Smooth muscle cell (in vitro differentiated cells): ENCODE data around the gene NOX1. TPM values are rescaled to one million over a fixed set of nuclear protein-coding genes. Genes with fewer than 3 reads are reported as not detected.
"Not testable (repeated sequence)": the region's sequence is repeated elsewhere in the genome, so short reads cannot be mapped to it uniquely, and the experiment has no call there.

Experiments used
- DNase-seq: peaks from one replicate; lab custom pipeline; 2025; ENCODE audit not compliant: unreplicated experiment; lab: John Stamatoyannopoulos, UW
- H2AFZ ChIP-seq: fragments of 200-600 bp; sonication (generic); 2 replicates; pipeline ENCODE4 v1.6.0; 2016; ENCODE audit warnings: antibody characterized with exemption, low read depth, mild to moderate bottlenecking
- H3F3A ChIP-seq: fragments of 200-600 bp; sonication (generic); 2 replicates; pipeline ENCODE4 v1.6.0; 2017; ENCODE audit warnings: antibody characterized with exemption, low read depth
- H3K27ac ChIP-seq: fragments of 200-600 bp; sonication (generic); 2 replicates; pipeline ENCODE4 v1.5.1; 2016; ENCODE audit warnings: low read depth, mild to moderate bottlenecking
- H3K27me3 ChIP-seq: fragments of 200-600 bp; sonication (generic); 2 replicates; pipeline ENCODE4 v1.6.1; 2016; ENCODE audit warnings: low read depth, mild to moderate bottlenecking
- H3K36me3 ChIP-seq: fragments of 200-600 bp; sonication (generic); 2 replicates; pipeline ENCODE4 v1.5.1; 2016; ENCODE audit warnings: low read depth
- H3K4me1 ChIP-seq: fragments of 200-600 bp; sonication (generic); 2 replicates; pipeline ENCODE4 v1.5.1; 2016; ENCODE audit warnings: low read depth
- H3K4me2 ChIP-seq: fragments of 200-600 bp; sonication (generic); 2 replicates; pipeline ENCODE4 v1.6.0; 2016; ENCODE audit warnings: mild to moderate bottlenecking
- H3K4me3 ChIP-seq: fragments of 200-600 bp; sonication (generic); 2 replicates; pipeline ENCODE4 v1.5.1; 2016; ENCODE audit warnings: mild to moderate bottlenecking
- H3K79me2 ChIP-seq: fragments of 200-600 bp; sonication (generic); 2 replicates; pipeline ENCODE4 v1.6.0; 2016; ENCODE audit warnings: low read depth, mild to moderate bottlenecking
- H3K9ac ChIP-seq: fragments of 200-600 bp; sonication (generic); 2 replicates; pipeline ENCODE4 v1.6.0; 2016; ENCODE audit warnings: low read depth
- H3K9me3 ChIP-seq: fragments of 200-600 bp; sonication (generic); replicated peaks from 2 replicates; pipeline ENCODE4 v1.5.1; 2016; ENCODE audit warnings: low read depth
- H4K20me1 ChIP-seq: fragments of 200-600 bp; sonication (generic); 2 replicates; pipeline ENCODE4 v1.6.0; 2016; ENCODE audit warnings: low read depth
- WGBS: methylation state at CpG from one replicate; pipeline ENCODE4 v1.1.7; 2016; ENCODE audit warnings: low lambda C conversion rate; 5-methylcytosine and 5-hydroxymethylcytosine counted together
- polyA plus RNA-seq: library from polyadenylated mRNA; unstranded; fragments of >200 nt; fragmentation: Nextera tagmentation; extraction: Ambion mirVana; gene quantifications from 2 replicates; pipeline ENCODE4 v1.2.1, GENCODE V29; 2016
- total RNA-seq: library from RNA; depleted of rRNA; stranded (reverse); fragments of >200 nt; gene quantifications from 2 replicates; pipeline ENCODE4 v1.2.3, GENCODE V29; 2014
- TF ChIP-seq, protein P1 (sequence below): fragments of 200-600 bp; sonication (generic); IDR thresholded peaks from 2 replicates; pipeline ENCODE4 v1.5.1; 2017; ENCODE audit warnings: borderline replicate concordance, mild to moderate bottlenecking, antibody characterized with exemption; ENCODE audit not compliant: insufficient read depth, poor library complexity, severe bottlenecking

Gene NOX1
- total and polyA plus RNA-seq, 2 experiments from 2014 or later = not detected

DNA sequence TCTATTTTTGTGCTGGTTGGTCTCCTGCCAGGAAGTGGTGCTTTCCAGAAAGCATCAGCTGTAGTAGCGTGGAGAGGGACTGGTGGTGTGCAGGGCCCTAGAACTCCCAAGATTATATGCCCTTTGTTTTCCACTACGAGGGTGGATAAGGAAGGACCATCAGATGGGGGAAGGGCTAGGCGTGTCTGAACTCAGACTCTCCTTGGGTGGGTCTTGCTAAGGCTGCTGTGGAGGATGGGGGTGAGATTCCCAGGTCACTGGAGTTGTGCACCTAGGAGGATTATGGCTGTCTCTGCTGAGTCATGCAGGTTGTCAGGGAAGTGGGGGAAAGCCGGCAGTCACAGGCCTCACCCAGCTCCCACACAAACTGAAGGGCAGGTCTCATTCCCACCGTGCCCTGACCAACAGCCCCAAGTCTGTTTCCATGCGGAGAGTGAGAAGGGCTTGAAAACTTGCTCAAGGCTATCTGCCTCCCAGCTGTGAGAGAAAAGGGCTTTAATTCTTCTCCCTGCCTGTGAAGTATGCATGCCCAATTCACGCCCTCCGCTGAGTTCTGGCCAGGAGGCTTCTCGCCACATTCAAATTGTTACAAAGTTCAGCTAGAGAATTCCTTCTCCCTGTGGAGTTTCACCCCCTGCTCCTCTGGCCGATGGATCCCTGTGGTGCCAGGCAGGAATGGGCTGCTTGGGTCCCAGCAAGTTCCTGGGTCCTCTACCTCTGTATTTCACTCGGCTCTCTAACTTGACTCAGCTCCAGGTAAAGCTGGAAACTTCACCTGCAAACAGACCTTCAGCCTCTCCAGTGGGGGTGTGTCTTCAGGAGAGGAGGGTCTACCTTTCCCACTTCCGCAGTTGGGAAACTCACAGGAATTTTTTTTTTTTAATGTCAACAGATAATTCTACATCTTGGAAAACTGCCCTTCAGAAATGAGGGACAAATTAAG is 61.7 kb downstream of the NOX1 start:
- no peak overlapping the region for H3K4me3 ChIP-seq
- H3K9me3 ChIP-seq = no peaks in the 10 kb centered on the region
- no peaks in the 10 kb centered on the region for H3F3A ChIP-seq
- H3K4me2 ChIP-seq = no peak overlapping the region
- TF ChIP-seq, protein P1, sequence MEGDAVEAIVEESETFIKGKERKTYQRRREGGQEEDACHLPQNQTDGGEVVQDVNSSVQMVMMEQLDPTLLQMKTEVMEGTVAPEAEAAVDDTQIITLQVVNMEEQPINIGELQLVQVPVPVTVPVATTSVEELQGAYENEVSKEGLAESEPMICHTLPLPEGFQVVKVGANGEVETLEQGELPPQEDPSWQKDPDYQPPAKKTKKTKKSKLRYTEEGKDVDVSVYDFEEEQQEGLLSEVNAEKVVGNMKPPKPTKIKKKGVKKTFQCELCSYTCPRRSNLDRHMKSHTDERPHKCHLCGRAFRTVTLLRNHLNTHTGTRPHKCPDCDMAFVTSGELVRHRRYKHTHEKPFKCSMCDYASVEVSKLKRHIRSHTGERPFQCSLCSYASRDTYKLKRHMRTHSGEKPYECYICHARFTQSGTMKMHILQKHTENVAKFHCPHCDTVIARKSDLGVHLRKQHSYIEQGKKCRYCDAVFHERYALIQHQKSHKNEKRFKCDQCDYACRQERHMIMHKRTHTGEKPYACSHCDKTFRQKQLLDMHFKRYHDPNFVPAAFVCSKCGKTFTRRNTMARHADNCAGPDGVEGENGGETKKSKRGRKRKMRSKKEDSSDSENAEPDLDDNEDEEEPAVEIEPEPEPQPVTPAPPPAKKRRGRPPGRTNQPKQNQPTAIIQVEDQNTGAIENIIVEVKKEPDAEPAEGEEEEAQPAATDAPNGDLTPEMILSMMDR = no peak
- no peak overlapping the region for H3K27ac ChIP-seq
- no peaks in the 10 kb centered on the region for H3K27me3 ChIP-seq
- no peaks in the 10 kb centered on the region for H4K20me1 ChIP-seq
- H2AFZ ChIP-seq = no peak overlapping the region
- H3K79me2 ChIP-seq = no peaks in the 10 kb centered on the region
- no peak overlapping the region for H3K9ac ChIP-seq
- peaks cover 5% of the 10 kb centered on the region for H3K4me1 ChIP-seq
- no peaks in the 10 kb centered on the region for H3K36me3 ChIP-seq
- DNase-seq = no peak
- 56% methylated on average over 12 of the region's 12 CpGs for WGBS

DNA sequence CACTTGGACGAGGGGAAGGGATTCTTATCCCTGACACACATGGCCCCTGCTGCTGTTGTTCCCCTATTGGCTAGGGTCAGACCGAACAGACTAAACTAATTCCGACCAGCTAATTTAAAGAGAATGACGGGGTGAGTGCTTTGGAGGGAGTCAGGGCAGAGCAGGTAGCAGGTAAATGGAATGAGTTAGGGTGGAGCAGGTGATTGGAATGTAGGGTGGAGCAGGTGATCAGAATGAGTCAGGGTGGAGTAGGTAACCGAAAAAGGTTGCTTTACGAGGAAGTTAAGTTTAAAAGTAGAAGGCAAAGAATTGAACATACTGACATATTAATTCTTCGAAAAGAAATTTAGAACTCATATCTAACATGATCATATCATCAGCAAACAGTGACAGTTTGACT is 65.9 kb downstream of the NOX1 start:
- H4K20me1 ChIP-seq, H2AFZ ChIP-seq, H3K4me1 ChIP-seq, H3K9ac ChIP-seq, H3K4me3 ChIP-seq, DNase-seq, H3K36me3 ChIP-seq, H3K79me2 ChIP-seq, H3K27ac ChIP-seq, H3K27me3 ChIP-seq, H3K4me2 ChIP-seq, H3F3A ChIP-seq, H3K9me3 ChIP-seq: not testable (repeated sequence)
- WGBS = 86% methylated on average over 7 of the region's 7 CpGs

DNA sequence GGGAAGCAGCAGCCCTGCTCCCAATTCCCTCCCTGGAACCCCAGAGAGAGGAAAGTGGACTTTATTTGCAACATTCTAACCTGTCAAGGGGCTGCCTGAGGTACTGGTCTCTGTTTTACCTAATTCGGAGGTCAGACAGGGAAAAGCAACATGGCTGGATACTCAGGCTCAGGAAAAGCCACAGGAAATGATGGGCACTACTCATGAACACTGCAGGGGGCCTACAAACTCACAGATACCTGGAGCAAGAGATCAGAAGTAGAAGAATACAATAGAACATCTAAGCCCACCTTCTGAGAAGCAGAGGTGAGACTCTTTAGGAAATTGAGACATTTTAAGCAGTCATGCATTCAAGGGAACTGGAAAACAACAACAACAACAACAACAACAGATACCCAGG is 69.4 kb downstream of the NOX1 start:
- H3K4me1 ChIP-seq = no peaks in the 10 kb centered on the region
- H3K36me3 ChIP-seq = no peaks in the 10 kb centered on the region
- no peak overlapping the region for H3K27ac ChIP-seq
- TF ChIP-seq, protein P1 = no peak
- H2AFZ ChIP-seq = no peak overlapping the region
- WGBS = 43% methylated on average over 1 of the region's 1 CpG
- H3K4me2 ChIP-seq = no peak overlapping the region
- H3K27me3 ChIP-seq = no peaks in the 10 kb centered on the region
- no peak overlapping the region for H3K4me3 ChIP-seq
- no peaks in the 10 kb centered on the region for H3F3A ChIP-seq
- no peak overlapping the region for H3K9ac ChIP-seq
- no peak for DNase-seq
- no peaks in the 10 kb centered on the region for H3K79me2 ChIP-seq
- H4K20me1 ChIP-seq = no peaks in the 10 kb centered on the region
- no peaks in the 10 kb centered on the region for H3K9me3 ChIP-seq

DNA sequence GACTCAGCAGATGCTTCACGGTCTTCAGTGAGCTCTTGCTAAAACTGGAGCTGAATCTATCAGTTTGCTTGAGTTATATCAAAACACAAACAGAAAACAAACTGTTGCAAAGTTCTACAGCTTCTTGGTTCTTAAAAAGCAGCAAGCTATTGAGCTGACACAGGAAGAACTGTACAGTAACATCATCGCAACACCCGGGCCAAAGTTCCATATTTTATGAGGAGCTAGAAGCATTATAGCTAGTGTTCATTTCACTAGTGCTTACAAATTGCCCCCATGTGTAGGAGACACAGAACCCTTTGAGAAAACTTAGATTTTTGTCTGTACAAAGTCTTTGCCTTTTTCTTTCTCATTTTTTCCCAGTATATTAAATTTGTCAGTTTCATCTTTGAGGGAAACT is 71.3 kb downstream of the NOX1 start:
- H3F3A ChIP-seq = no peaks in the 10 kb centered on the region
- H3K79me2 ChIP-seq = no peaks in the 10 kb centered on the region
- no peak overlapping the region for H2AFZ ChIP-seq
- H3K27ac ChIP-seq = no peak overlapping the region
- H3K27me3 ChIP-seq = no peaks in the 10 kb centered on the region
- H3K9me3 ChIP-seq = no peaks in the 10 kb centered on the region
- no peaks in the 10 kb centered on the region for H4K20me1 ChIP-seq
- no peak for DNase-seq
- no peak overlapping the region for H3K4me3 ChIP-seq
- 93% methylated on average over 3 of the region's 3 CpGs for WGBS
- H3K4me2 ChIP-seq = no peak overlapping the region
- H3K9ac ChIP-seq = no peak overlapping the region
- no peaks in the 10 kb centered on the region for H3K4me1 ChIP-seq
- TF ChIP-seq, protein P1 = no peak
- no peaks in the 10 kb centered on the region for H3K36me3 ChIP-seq
